Vagina (tissue), 2 donors: ENCODE results near the gene PCSK6.

ENCODE experiments used
- POLR2A ChIP-seq, 2 donors: fragments of 450-650 bp; IDR thresholded peaks; one replicate each; pipeline ENCODE4 v1.6.1; 2017; ENCODE audit warnings: antibody characterized with exemption in 2 of 2, mild to moderate bottlenecking in 2 of 2, moderate library complexity in 2 of 2
- POLR2AphosphoS5 ChIP-seq, 2 donors: sonication (generic); formaldehyde crosslinking; IDR thresholded peaks; one replicate each; pipeline ENCODE4 v1.9.0; 2017; ENCODE audit warnings: antibody characterized with exemption in 2 of 2, mild to moderate bottlenecking in 2 of 2, low read depth in 1 of 2; ENCODE audit not compliant: insufficient read depth in 1 of 2
- TF ChIP-seq, protein P1 (sequence below), 3 experiments: fragments of 450-650 bp in 2 of 3; fragments of 200-600 bp in 1 of 3; sonication (generic) in 1 of 3; IDR thresholded peaks; one replicate each; pipeline ENCODE4 v1.5.1; 2017 to 2019; ENCODE audit warnings: antibody characterized with exemption in 3 of 3, mild to moderate bottlenecking in 2 of 3, moderate library complexity in 2 of 3

DNA sequence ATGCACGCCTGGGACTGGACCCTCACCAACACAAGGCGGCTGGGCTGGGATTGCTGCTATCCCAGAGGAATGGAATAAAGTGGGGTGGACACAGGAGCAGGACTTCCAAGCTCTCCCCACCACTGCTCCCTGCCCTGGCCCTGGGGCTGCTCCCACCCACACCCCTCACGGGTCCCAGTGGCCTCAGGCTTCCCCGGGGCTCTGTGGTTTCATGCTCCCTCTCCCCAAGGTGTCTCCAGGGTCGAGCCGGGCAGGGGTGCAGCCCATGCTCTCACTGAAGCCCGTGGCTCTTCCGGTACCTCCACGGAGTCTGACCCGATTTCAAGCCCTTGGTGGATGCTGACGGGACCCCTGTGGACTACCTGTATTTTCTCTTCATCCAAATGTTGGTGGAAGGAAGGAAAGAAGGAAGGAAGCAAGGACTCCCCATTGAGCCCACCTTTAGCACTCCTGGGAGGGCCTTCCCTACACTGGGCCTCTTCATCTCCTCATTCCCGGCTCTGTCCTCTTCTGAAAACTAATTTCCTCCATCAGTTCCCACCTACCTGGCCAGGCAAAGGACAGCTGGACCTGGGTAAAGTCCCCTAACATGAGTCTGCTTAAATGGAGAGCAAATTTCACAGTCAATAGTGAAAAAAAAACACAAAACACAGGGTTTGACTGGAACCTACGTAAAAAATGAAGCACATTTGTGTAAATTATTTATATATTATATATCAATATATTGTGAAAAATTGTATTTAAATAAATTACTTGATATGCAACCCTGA, 44.0 kb upstream of the PCSK6 start:
- no peak for TF ChIP-seq POLR2A (IDR thresholded peaks at IDR 0.05)
- TF ChIP-seq, protein P1, sequence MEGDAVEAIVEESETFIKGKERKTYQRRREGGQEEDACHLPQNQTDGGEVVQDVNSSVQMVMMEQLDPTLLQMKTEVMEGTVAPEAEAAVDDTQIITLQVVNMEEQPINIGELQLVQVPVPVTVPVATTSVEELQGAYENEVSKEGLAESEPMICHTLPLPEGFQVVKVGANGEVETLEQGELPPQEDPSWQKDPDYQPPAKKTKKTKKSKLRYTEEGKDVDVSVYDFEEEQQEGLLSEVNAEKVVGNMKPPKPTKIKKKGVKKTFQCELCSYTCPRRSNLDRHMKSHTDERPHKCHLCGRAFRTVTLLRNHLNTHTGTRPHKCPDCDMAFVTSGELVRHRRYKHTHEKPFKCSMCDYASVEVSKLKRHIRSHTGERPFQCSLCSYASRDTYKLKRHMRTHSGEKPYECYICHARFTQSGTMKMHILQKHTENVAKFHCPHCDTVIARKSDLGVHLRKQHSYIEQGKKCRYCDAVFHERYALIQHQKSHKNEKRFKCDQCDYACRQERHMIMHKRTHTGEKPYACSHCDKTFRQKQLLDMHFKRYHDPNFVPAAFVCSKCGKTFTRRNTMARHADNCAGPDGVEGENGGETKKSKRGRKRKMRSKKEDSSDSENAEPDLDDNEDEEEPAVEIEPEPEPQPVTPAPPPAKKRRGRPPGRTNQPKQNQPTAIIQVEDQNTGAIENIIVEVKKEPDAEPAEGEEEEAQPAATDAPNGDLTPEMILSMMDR (IDR thresholded peaks at IDR 0.05) = no peak
- no peak for TF ChIP-seq POLR2AphosphoS5 (IDR thresholded peaks at IDR 0.05; ENCODE audit: insufficient read depth in 1 of 2, low read depth in 1 of 2)
